CMK (cell line): ENCODE results near the gene TMEM69.
"Not testable (repeated sequence)": the region's sequence is repeated elsewhere in the genome, so short reads cannot be mapped to it uniquely, and the experiment has no call there.

ENCODE experiments used
- DNase-seq: peaks from one replicate; pipeline ENCODE4 v3.0.0-alpha.2; 2010; ENCODE audit warnings: low read depth

TMEM69 gene

GRCh38 chr1:45678489-45678888 is 9.5 kb upstream of the TMEM69 start:
- no peak for DNase-seq

- no peak for DNase-seq
These were observed 8.9 kb upstream of the TMEM69 start for GRCh38 chr1:45679123-45679522.

GRCh38 chr1:45682942-45683341 is 5.0 kb upstream of the TMEM69 start:
- DNase-seq = no peak

DNA sequence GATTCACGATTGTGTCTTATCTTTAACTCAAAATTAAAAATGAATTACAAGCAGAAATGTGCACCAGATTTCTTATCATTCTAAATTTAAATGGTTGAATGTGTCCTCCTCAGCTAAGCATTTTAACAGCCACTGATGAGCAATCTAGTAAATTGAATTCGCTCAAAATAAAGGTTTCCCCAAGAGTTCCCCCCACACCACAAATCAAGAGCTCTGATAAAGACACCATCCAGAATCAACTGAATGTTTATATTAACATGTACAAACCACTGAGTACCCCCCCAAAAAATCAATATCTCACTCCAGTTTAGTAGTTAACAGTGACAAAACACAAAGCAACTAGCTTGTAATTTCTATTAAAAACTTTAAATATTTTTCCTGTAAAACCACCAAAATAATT is 3.6 kb upstream of the TMEM69 start:
- no peak for DNase-seq

- no peak for DNase-seq
These were observed 2.5 kb upstream of the TMEM69 start for GRCh38 chr1:45685308-45686014.

- DNase-seq = peak; percentile 15
These were observed 2.0 kb upstream of the TMEM69 start for GRCh38 chr1:45686015-45686287.

DNA sequence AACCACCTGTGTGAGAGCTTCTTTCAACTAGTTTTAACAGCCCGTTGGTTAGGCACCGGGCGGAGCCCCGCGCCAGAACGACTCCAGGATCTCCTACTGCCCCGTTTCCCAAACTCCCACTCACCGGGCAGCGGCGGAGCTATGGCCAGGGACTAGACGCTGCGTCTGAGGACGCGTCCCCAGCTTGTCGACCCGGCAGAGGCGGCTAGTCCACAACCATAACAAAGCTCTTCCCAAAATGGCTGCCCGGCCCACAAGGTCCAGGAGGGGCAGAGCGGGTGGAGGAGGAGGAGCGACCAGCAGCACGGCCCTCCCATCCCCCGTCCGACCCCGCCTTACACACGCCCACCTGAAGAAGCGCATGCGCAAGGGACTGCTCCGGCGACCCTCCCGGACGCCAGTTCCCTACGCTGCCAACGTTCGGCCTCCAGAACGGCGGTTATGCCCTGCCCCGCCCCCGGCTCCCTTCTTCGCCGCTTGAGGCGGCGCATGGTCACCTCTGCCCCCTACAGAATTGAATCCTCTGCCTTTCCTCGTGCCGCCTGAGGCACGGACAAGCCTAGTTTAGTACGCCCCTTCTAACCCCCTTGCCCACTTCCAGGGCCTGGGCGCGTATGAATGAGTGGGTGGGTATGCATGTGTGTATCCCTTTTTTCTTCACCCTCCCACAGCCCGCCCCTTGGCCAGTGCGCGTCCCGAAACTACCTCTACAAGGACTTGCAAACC is 1.5 kb upstream of the TMEM69 start, which contains the start of gene GPBP1L1:
Gene GPBP1L1, minus strand, starts transcription at position 246 of the 726 bp plus-strand sequence. CDS start 27,446 bp downstream, outside the sequence.
- peak; percentile 97 for DNase-seq

- DNase-seq = peak; percentile 97
These were observed 797 bp upstream of the TMEM69 start for GRCh38 chr1:45687014-45687753.

- not testable (repeated sequence) for DNase-seq
These were observed 5.8 kb downstream of the TMEM69 start for GRCh38 chr1:45693811-45694210.

- DNase-seq = no peak
These were observed 6.8 kb downstream of the TMEM69 start for GRCh38 chr1:45694823-45695222.

- no peak for DNase-seq
These were observed 16.7 kb downstream of the TMEM69 start for GRCh38 chr1:45704637-45705036.

DNA sequence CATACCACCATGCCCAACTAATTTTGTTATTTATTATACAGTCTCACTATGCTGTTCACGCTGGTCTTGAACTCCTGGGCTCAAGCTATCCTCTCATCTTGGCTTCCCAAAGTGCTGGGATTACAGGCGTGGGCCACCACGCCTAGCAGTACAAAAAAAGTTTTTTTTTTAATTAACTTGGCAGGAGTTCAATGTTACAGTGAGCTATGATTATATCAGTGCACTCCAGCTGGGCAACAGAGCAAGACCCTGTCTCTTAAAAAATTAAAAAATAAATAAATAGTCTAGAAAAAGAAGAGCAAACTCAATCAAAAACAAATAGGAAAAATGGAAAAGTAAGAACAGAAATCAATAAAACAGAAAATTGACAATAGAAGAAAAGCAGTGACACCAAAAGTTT is 25.7 kb downstream of the TMEM69 start:
- DNase-seq = no peak

DNA sequence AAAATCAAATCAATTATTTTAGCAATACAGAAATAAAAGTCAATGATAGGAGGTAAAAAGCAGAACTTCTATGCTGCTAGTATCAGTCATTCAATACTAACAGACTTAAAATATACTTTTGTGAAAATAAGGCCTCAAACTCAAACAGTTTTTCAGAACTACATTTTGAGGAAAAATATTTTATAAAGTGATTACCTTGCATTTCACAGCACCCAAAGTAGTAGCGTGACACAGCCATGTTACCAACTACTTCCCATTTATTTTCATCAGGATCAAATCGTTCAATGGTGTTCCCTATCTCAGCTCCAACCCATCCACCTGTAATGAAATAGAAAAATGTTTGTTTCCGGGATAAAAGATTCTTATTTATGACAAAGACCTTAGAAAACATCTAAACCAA is 28.7 kb downstream of the TMEM69 start:
- DNase-seq = no peak

- not testable (repeated sequence) for DNase-seq
These were observed 29.4 kb downstream of the TMEM69 start for GRCh38 chr1:45717386-45717785.

DNA sequence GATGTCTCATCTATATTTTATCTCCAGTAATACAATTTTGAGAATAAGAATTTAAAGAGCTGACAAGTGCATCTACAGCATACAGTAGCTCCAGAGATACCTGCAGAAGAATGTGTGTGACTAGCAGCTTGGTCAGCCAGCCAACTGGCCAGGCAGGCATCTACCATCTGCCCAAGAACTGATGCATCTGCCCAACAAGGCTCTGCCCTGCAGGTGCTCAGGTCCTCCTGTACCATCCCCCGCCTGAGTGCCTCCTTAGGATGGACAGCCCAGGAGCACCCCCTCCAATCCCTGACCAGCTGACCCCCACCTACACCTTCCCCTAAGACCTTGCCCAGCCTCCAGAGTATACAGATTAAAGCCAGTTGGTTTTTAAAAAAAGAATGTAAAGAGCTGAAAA is 30.3 kb downstream of the TMEM69 start:
- no peak for DNase-seq

DNA sequence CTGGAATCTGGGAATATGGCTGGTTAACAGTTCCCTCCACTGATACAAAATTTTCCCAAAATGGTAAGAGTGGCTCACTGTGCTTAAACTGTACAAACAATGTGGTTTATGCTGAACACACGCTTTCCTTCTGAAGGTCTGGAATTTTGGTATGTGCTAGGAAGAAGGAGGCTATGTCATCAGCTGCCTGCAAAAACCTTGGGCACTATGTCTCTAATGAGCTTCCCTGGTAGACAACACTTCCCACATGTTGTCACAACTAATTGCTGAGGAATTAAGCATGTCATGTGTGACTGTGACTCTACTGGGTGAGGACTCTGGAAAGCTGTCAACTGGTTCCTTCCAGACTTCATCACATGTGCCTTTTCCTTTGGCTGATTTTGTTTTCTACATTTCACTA is 33.2 kb downstream of the TMEM69 start:
- DNase-seq = no peak

GRCh38 chr1:45722809-45723208 is 34.8 kb downstream of the TMEM69 start:
- no peak for DNase-seq

DNA sequence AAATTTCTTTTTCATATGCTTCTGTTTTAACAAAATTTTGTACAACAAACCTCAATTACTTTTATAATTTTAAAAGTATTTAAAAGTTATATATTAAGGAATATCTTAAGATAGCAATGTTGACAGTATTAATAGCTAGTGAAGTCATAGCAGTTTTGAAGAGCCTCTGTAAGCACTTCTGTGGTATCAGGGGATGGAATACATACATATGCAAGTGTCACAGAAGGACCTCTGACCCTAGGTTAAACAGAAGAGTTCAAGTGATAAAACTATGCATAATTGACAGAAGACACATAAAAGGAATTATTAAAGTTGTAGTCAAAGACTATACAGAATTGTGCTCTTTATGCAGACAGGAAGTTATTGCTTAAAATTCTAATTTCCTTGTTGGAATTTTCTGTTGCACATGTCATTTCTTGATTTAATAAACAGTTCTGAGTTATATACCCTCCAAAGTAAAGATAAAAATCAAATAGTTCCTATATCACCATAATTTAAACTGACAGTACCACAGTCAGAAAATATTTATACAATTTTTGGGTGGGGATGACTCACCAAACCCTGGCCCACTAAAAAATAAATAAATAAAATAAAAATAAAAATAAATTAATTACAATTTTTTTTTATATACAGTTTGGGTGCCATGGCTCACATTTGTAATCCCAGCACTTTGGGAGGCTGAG is 35.4 kb downstream of the TMEM69 start:
- DNase-seq = no peak

DNA sequence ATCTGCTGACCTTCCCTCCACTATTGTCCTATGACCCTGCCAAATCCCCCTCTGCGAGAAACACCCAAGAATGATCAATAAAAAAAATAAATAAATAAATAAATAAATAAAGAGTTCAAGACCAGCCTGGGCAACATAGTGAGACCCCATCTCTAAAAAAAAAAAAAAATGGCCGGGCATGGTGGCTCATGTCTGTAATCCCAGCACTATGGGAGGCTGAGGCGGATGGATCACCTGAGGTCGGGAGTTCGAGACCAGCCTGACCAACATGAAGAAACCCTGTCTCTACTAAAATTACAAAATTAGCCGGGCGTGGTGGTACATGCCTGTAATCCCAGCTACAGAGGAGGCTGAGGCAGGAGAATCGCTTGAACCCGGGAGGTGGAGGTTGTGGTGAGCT is 38.0 kb downstream of the TMEM69 start:
- DNase-seq = not testable (repeated sequence)

- DNase-seq = no peak
These were observed 42.2 kb downstream of the TMEM69 start for GRCh38 chr1:45730075-45730779.

- no peak for DNase-seq
These were observed 42.9 kb downstream of the TMEM69 start for GRCh38 chr1:45730780-45731319.

GRCh38 chr1:45739137-45739536 is 51.2 kb downstream of the TMEM69 start:
- no peak for DNase-seq
